GM12873 (cell line): ENCODE data around the gene DNMT3A.

ENCODE experiments used
- CTCF ChIP-seq: IDR thresholded peaks from 2 replicates; pipeline ENCODE4 v1.5.1; 2012; ENCODE audit warnings: low read depth, mild to moderate bottlenecking, moderate library complexity, low read length, control low read depth; ENCODE audit not compliant: insufficient read depth; ENCODE audit errors: missing control alignments

The DNMT3A gene

GRCh38 chr2:25279091-25279651 lies 62.6 kb downstream of the DNMT3A start:
- TF ChIP-seq CTCF = no peak

- TF ChIP-seq CTCF = peak; percentile 79
These were observed 64.9 kb downstream of the DNMT3A start for GRCh38 chr2:25276569-25277465.

GRCh38 chr2:25275575-25275965 lies 66.2 kb downstream of the DNMT3A start:
- TF ChIP-seq CTCF = no peak

- no peak for TF ChIP-seq CTCF
These were observed 66.7 kb downstream of the DNMT3A start for GRCh38 chr2:25274868-25275574.

- no peak for TF ChIP-seq CTCF
These were observed 67.7 kb downstream of the DNMT3A start for GRCh38 chr2:25273985-25274535.

- no peak for TF ChIP-seq CTCF
These were observed 71.7 kb downstream of the DNMT3A start for GRCh38 chr2:25270061-25270460.

GRCh38 chr2:25269233-25269632 lies 72.5 kb downstream of the DNMT3A start:
- TF ChIP-seq CTCF = no peak
